ENCODE data around the gene SV2C.

GRCh38 chr5:76299592-76299991 is 216.4 kb downstream of the SV2C start:
- TF ChIP-seq, protein P1, sequence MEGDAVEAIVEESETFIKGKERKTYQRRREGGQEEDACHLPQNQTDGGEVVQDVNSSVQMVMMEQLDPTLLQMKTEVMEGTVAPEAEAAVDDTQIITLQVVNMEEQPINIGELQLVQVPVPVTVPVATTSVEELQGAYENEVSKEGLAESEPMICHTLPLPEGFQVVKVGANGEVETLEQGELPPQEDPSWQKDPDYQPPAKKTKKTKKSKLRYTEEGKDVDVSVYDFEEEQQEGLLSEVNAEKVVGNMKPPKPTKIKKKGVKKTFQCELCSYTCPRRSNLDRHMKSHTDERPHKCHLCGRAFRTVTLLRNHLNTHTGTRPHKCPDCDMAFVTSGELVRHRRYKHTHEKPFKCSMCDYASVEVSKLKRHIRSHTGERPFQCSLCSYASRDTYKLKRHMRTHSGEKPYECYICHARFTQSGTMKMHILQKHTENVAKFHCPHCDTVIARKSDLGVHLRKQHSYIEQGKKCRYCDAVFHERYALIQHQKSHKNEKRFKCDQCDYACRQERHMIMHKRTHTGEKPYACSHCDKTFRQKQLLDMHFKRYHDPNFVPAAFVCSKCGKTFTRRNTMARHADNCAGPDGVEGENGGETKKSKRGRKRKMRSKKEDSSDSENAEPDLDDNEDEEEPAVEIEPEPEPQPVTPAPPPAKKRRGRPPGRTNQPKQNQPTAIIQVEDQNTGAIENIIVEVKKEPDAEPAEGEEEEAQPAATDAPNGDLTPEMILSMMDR (IDR thresholded peaks at IDR 0.05), result no peak
- no peak for TF ChIP-seq EZH2 (IDR thresholded peaks at IDR 0.05; ENCODE audit: borderline replicate concordance, insufficient read depth, low read depth, low read length, poor library complexity, severe bottlenecking)
